ENCODE results near the gene TAS1R3. TPM values are rescaled to one million over a fixed set of nuclear protein-coding genes. Genes with fewer than 3 reads are reported as not detected.

TAS1R3 gene
- total and polyA plus RNA-seq, 2 experiments from 2014 or later: 0.14 TPM; not detected in 1

DNA sequence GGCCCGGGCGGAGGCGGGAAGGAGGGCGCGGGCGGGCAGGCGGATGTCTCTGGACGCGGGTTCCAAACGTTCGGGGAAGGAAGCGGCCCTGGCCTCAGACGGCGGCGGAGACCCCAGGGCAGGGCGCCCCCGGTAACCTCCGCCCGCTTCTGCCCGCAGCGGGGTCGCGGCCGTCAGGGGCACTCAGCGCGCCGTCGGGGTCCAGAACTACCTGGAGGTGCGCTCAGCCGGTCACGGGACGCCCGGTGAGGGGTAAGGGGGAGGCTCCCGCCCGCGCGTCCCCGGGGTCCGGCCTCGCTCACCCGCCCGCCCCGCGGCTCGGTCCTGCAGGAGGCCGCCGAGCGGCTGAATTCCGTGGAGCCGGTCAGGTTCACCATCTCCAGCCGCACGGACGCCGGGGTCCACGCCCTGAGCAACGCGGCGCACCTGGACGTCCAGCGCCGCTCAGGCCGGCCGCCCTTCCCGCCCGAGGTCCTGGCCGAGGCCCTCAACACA lies 22.3 kb upstream of the TAS1R3 start:
- H3K36me3 Mint-ChIP-seq (ENCODE audit: low read depth): peaks cover 19% of the 10 kb centered on the region
- Histone ChIP-seq H3K36me3 (ENCODE audit: insufficient read depth) (peaks cover 8% of the 10 kb centered on the region; the same call in 1 of the 2 replicates), H2AFZ (no peak overlapping the region), H3K79me2 (replicated peaks; ENCODE audit: insufficient read depth) (peaks cover 5% of the 10 kb centered on the region; the same call in 1 of the 2 replicates), H3K27ac (ENCODE audit: low read depth) (no peak overlapping the region), H3K4me3 (peak overlapping the region; percentile 90), H3F3A (replicated peaks; ENCODE audit: low read depth) (peaks cover 11% of the 10 kb centered on the region; the same call in 1 of the 2 replicates), H3K4me2 (peak overlapping the region; percentile 90), H3K9me2 (ENCODE audit: insufficient read depth) (no peaks in the 10 kb centered on the region), H4K20me1 (replicated peaks; ENCODE audit: insufficient read depth) (peaks cover 3% of the 10 kb centered on the region; the same call in 1 of the 2 replicates), H3K27me3 (ENCODE audit: insufficient read depth) (no peaks in the 10 kb centered on the region), H3K4me1 (ENCODE audit: insufficient read depth) (peaks cover 7% of the 10 kb centered on the region; the same call in 1 of the 2 replicates)
- ATAC-seq (peak; percentile 0; the same call in 2 of the 3 replicates), DNase-seq (ENCODE audit: low spot score) (no peak)
- no peak overlapping the region; the same call in 1 of the 2 replicates for H3K27ac Mint-ChIP-seq
- peak overlapping the region; percentile 78 for H3K4me3 Mint-ChIP-seq
- H3K4me1 Mint-ChIP-seq: peaks cover 20% of the 10 kb centered on the region; the same call in 2 of the 3 replicates
- no peaks in the 10 kb centered on the region for H3K9me3 Mint-ChIP-seq
- TF ChIP-seq EZH2phosphoT487 (IDR thresholded peaks at IDR 0.05; ENCODE audit: unreplicated experiment): no peak
- TF ChIP-seq NANOG (IDR thresholded peaks at IDR 0.05; ENCODE audit: borderline replicate concordance): no peak
- TF ChIP-seq POLR2AphosphoS5 (IDR thresholded peaks at IDR 0.05; ENCODE audit: low read depth): no peak
- no peak for TF ChIP-seq ZNF331 (CRISPR knock-in tag; IDR thresholded peaks at IDR 0.05; ENCODE audit: low read depth)
- TF ChIP-seq, protein P1, sequence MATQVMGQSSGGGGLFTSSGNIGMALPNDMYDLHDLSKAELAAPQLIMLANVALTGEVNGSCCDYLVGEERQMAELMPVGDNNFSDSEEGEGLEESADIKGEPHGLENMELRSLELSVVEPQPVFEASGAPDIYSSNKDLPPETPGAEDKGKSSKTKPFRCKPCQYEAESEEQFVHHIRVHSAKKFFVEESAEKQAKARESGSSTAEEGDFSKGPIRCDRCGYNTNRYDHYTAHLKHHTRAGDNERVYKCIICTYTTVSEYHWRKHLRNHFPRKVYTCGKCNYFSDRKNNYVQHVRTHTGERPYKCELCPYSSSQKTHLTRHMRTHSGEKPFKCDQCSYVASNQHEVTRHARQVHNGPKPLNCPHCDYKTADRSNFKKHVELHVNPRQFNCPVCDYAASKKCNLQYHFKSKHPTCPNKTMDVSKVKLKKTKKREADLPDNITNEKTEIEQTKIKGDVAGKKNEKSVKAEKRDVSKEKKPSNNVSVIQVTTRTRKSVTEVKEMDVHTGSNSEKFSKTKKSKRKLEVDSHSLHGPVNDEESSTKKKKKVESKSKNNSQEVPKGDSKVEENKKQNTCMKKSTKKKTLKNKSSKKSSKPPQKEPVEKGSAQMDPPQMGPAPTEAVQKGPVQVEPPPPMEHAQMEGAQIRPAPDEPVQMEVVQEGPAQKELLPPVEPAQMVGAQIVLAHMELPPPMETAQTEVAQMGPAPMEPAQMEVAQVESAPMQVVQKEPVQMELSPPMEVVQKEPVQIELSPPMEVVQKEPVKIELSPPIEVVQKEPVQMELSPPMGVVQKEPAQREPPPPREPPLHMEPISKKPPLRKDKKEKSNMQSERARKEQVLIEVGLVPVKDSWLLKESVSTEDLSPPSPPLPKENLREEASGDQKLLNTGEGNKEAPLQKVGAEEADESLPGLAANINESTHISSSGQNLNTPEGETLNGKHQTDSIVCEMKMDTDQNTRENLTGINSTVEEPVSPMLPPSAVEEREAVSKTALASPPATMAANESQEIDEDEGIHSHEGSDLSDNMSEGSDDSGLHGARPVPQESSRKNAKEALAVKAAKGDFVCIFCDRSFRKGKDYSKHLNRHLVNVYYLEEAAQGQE (IDR thresholded peaks at IDR 0.05; ENCODE audit: unreplicated experiment): no peak
- no peak for TF ChIP-seq JUNB (IDR thresholded peaks at IDR 0.05; ENCODE audit: unreplicated experiment)
- peaks cover 20% of the 10 kb centered on the region for H3K27me3 Mint-ChIP-seq (ENCODE audit: insufficient read depth, low read depth, poor library complexity)

DNA sequence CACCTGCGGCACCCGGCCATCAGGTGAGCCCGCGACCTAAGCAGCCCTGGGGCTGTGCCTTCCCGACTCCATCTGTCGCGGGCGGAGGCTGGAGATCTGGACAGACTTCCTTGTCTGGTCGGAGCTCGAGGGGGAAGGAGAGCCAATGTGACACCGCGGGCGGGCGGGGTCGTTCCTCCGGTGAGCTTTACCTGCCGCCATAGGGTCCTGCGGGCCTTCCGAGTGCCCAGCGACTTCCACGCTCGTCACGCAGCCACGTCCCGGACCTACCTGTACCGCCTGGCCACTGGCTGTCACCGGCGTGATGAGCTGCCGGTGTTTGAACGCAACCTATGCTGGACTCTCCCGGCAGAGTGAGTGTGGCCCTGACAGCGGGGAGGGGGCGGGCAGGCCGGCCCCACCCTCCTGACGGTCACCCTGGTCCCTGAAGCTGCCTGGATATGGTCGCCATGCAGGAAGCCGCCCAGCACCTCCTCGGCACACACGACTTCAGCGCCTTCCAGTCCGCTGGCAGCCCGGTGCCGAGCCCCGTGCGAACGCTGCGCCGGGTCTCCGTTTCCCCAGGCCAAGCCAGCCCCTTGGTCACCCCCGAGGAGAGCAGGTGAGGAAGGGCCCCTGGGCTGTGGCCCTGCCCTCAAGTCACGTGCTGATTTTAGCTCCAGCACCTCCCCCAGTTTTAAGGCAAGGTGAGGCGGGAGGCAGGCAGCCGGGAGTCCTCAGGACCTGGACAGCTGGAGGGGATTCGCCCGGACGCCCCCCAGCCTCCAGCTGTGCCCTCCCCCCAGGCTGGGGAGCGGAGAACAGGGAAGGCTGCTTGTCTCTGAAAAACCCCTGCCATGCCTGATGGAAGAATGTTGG lies 21.6 kb upstream of the TAS1R3 start:
- H4K20me1 ChIP-seq (replicated peaks; ENCODE audit: insufficient read depth): peaks cover 6% of the 10 kb centered on the region; the same call in 1 of the 2 replicates
- DNase-seq (ENCODE audit: low spot score): peak; percentile 63
- H3K79me2 ChIP-seq (replicated peaks; ENCODE audit: insufficient read depth): peaks cover 5% of the 10 kb centered on the region; the same call in 1 of the 2 replicates
- H3K27me3 ChIP-seq (ENCODE audit: insufficient read depth): no peaks in the 10 kb centered on the region
- peaks cover 7% of the 10 kb centered on the region; the same call in 1 of the 2 replicates for H3K4me1 ChIP-seq (ENCODE audit: insufficient read depth)
- Mint-ChIP-seq H3K27ac (no peak overlapping the region; the same call in 1 of the 2 replicates), H3K4me3 (peak overlapping the region; percentile 78), H3K9me3 (no peaks in the 10 kb centered on the region), H3K4me1 (peaks cover 20% of the 10 kb centered on the region; the same call in 2 of the 3 replicates), H3K27me3 (ENCODE audit: insufficient read depth, low read depth, poor library complexity) (peaks cover 19% of the 10 kb centered on the region), H3K36me3 (ENCODE audit: low read depth) (peaks cover 22% of the 10 kb centered on the region)
- H3K9me2 ChIP-seq (ENCODE audit: insufficient read depth): no peaks in the 10 kb centered on the region
- ATAC-seq: peak; percentile 12
- H3K27ac ChIP-seq (ENCODE audit: low read depth): no peak overlapping the region
- peaks cover 11% of the 10 kb centered on the region; the same call in 1 of the 2 replicates for H3F3A ChIP-seq (replicated peaks; ENCODE audit: low read depth)
- H3K4me2 ChIP-seq: peak overlapping the region; percentile 90
- no peak overlapping the region for H2AFZ ChIP-seq
- peaks cover 8% of the 10 kb centered on the region; the same call in 1 of the 2 replicates for H3K36me3 ChIP-seq (ENCODE audit: insufficient read depth)
- TF ChIP-seq CREB1 (CRISPR knock-in tag; IDR thresholded peaks at IDR 0.05; ENCODE audit: low read depth): no peak
- TF ChIP-seq, protein P1 (IDR thresholded peaks at IDR 0.05; ENCODE audit: unreplicated experiment): no peak
- TF ChIP-seq, protein P2, sequence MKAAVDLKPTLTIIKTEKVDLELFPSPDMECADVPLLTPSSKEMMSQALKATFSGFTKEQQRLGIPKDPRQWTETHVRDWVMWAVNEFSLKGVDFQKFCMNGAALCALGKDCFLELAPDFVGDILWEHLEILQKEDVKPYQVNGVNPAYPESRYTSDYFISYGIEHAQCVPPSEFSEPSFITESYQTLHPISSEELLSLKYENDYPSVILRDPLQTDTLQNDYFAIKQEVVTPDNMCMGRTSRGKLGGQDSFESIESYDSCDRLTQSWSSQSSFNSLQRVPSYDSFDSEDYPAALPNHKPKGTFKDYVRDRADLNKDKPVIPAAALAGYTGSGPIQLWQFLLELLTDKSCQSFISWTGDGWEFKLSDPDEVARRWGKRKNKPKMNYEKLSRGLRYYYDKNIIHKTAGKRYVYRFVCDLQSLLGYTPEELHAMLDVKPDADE (IDR thresholded peaks at IDR 0.05): no peak
- no peak for TF ChIP-seq EZH2 (IDR thresholded peaks at IDR 0.05; ENCODE audit: low read depth, unreplicated experiment)
- TF ChIP-seq NANOG (IDR thresholded peaks at IDR 0.05; ENCODE audit: borderline replicate concordance): no peak
- TF ChIP-seq, protein P3, sequence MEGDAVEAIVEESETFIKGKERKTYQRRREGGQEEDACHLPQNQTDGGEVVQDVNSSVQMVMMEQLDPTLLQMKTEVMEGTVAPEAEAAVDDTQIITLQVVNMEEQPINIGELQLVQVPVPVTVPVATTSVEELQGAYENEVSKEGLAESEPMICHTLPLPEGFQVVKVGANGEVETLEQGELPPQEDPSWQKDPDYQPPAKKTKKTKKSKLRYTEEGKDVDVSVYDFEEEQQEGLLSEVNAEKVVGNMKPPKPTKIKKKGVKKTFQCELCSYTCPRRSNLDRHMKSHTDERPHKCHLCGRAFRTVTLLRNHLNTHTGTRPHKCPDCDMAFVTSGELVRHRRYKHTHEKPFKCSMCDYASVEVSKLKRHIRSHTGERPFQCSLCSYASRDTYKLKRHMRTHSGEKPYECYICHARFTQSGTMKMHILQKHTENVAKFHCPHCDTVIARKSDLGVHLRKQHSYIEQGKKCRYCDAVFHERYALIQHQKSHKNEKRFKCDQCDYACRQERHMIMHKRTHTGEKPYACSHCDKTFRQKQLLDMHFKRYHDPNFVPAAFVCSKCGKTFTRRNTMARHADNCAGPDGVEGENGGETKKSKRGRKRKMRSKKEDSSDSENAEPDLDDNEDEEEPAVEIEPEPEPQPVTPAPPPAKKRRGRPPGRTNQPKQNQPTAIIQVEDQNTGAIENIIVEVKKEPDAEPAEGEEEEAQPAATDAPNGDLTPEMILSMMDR (conservative IDR thresholded peaks at IDR 0.05; ENCODE audit: low read depth in 2 of 2): no peak
- TF ChIP-seq STAT1 (IDR thresholded peaks at IDR 0.05; ENCODE audit: unreplicated experiment): no peak
- no peak for TF ChIP-seq POLR2AphosphoS5 (IDR thresholded peaks at IDR 0.05; ENCODE audit: low read depth)
- peak overlapping the region; percentile 90 for H3K4me3 ChIP-seq
